GM13976 (cell line): ENCODE data around the gene LSAMP.
"Not testable (repeated sequence)": the region's sequence is repeated elsewhere in the genome, so short reads cannot be mapped to it uniquely, and the experiment has no call there.

ENCODE experiments used
- DNase-seq: peaks from one replicate; pipeline ENCODE4 v3.0.0; 2012; ENCODE audit warnings: low spot score
- in situ Hi-C: fragments of 300-500 bp; cut with MboI; formaldehyde crosslinking; loops from one replicate; pipeline ENCODE4 v1.12.0; 2022; ENCODE audit warnings: low sequenced_read_pairs, mixed read lengths, inconsistent platforms; ENCODE audit not compliant: unreplicated experiment
- TF ChIP-seq, protein P1 (sequence below): IDR thresholded peaks from 2 replicates; pipeline ENCODE4 v1.5.1; 2012; ENCODE audit warnings: borderline replicate concordance, mild to moderate bottlenecking; ENCODE audit not compliant: insufficient read depth; ENCODE audit errors: extremely low read depth, missing control alignments, control extremely low read depth

The LSAMP gene

DNA sequence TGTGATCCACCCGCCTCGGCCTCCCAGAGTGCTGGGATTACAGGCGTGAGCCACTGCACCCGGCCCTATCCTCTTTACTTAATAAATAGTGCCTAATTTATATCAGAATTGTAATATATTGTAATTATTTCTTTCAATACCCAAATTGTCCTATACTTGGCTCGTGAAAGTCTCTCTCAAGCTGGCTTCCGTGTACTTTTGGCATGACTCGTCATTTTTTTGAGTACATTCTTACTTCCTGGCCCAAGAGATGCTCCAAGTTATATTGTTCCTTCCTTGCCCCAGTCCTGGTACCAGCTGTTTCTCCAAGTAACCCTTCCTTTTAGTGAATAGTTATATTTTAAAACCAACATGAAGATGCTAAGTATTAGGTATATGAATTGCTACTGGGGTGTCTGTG is 366.7 kb downstream of the LSAMP start:
- DNase-seq, result no peak
- in situ Hi-C loops, result no loop called here
- TF ChIP-seq, protein P1, sequence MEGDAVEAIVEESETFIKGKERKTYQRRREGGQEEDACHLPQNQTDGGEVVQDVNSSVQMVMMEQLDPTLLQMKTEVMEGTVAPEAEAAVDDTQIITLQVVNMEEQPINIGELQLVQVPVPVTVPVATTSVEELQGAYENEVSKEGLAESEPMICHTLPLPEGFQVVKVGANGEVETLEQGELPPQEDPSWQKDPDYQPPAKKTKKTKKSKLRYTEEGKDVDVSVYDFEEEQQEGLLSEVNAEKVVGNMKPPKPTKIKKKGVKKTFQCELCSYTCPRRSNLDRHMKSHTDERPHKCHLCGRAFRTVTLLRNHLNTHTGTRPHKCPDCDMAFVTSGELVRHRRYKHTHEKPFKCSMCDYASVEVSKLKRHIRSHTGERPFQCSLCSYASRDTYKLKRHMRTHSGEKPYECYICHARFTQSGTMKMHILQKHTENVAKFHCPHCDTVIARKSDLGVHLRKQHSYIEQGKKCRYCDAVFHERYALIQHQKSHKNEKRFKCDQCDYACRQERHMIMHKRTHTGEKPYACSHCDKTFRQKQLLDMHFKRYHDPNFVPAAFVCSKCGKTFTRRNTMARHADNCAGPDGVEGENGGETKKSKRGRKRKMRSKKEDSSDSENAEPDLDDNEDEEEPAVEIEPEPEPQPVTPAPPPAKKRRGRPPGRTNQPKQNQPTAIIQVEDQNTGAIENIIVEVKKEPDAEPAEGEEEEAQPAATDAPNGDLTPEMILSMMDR, result no peak

DNA sequence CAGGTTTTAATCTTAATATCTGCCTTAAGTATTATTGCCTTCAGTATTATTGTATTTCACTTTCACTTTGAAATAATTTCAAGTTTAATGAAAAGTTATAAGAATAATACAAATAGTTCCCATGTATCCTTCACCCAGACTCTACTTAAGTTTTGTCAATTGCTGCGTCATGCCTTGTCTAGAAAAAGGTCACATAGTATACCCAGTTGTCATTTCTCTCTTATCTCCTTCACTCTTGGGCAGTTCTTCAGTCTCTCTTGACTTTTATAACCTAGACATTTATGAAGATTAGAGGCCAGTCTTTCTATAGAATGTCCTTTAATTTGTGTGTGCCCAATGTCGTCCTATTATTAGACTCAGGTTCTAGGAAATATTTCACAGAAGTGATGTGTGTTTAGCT is 367.7 kb downstream of the LSAMP start:
- in situ Hi-C loops, result no loop called here
- no peak for DNase-seq
- TF ChIP-seq, protein P1, result no peak

DNA sequence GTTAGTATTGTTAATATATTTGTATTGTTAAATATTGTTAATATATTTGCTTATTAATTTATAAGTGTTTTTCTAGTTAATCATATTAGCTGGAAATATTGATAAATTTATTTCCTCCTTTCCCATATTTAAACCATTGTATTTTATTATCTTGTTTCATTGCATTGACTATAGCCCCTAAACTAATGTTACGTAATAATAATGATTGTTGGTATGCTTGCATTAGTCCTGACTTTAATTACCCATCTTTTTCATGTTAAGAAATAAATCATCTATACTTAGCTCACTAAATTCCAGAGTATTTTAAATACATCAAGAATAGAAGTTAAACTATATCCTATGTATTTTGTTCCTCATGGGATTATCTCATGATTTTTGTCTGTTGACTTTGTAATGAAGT is 368.2 kb downstream of the LSAMP start:
- in situ Hi-C loops, result no loop called here
- TF ChIP-seq, protein P1, result no peak
- DNase-seq, result no peak

DNA sequence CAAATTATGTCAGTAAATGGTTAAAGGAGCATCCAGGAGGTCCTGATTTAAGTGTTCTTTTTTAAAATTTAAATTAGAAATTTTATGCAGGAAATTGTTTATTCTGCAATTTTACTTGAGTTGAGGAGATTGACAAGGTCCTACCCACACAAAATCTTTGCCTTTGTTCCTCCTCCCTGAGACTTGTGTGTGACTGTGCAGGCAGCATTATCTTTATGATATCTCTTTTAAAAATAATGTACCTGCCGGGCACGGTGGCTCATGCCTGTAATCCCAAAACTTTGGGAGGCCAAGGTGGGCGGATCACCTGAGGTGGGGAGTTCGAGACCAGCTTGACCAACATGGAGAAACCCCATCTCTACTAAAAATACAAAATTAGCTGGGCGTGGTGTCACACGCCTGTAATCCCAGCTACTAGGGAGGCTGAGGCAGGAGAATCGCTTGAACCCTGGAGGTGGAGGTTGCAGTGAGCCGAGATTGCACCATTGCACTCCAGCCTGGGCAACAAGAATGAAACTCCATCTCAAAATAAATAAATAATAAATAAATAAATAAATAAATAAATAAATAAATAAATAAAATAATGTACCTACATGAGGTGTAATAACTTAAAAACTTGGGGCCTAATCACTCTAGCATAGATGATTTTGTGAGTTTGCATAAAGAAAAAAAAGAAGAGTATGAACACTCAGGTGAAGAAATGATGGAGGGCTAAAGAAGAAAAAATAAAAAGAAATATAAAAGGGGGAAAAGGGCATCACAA is 374.6 kb downstream of the LSAMP start:
- DNase-seq, in situ Hi-C loops: not testable (repeated sequence)

DNA sequence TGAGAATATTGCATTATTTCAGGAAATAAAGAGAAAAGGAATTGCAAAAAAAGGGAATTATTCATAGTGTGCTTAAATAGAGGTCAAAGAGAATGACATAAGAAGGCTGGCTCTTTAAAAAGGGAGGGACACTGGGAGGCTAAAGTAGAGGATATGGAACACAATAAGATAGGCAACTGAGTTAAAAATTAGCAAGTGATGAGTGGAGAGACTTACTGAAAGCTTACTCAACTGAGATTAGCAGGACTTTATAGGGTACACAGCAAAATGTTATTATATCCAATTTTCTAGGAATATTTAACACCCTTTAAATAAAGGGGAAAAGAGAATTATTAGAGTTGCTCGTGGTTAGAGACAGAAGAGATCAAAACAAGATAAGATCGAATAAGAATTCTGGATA is 375.2 kb downstream of the LSAMP start:
- TF ChIP-seq, protein P1, result no peak
- DNase-seq, result no peak
- in situ Hi-C loops, result no loop called here

DNA sequence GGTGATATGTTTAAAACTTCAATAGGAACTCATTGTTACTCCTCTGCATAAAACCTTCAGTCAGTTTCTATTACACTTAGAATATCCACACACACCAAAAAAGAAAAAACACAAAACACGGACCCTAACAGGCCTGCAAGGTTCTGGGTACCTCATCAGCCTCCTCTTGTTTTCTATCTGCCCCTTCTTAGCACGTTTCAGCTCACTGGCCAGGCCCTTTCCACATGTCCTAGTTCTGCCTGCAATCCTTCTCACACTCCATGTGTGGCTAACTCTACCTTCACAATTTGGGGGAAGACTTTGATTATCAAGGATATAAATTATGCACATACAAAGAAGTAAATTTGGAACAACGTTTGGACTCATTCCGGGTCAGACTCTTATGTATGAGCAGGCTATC is 376.3 kb downstream of the LSAMP start:
- in situ Hi-C loops, result no loop called here
- no peak for DNase-seq
- TF ChIP-seq, protein P1, result no peak

DNA sequence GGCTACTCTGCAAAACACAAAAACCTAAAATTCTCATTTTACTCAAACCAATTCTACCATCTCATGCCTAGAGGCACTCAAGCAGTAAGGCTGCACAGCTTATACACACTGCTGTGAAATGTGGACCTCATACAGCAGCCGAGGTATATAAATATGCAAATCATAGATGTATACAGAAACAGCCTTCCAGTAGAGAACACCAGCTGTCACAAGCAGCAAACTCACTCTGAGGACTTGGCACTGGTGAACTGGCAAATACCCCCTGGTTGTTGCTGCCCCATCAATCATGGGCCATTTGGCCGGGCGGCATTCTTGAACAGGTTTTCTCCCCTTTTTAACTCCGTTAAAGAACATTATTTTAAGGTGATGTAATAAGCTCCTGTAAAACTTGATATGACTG is 378.0 kb downstream of the LSAMP start:
- DNase-seq, result no peak
- in situ Hi-C loops, result no loop called here

More for the DNA sequence above, 378.0 kb downstream of the LSAMP start:
- TF ChIP-seq, protein P1, result no peak
